SU-DHL-6 (cell line): ENCODE measurements around the gene NSUN7.

Experiments
- H2AFZ ChIP-seq: fragments of 200-600 bp; sonication (generic); 2 replicates; pipeline ENCODE4 v1.6.1; 2014; ENCODE audit warnings: low read depth, mild to moderate bottlenecking, moderate library complexity, mixed read lengths, antibody characterized with exemption, low read length; ENCODE audit not compliant: severe bottlenecking
- H3F3A ChIP-seq: fragments of 200-600 bp; shearing (Covaris generic); 2 replicates; pipeline ENCODE4 v1.6.0; 2016; ENCODE audit warnings: antibody characterized with exemption, mild to moderate bottlenecking; ENCODE audit not compliant: insufficient read depth
- H3K27ac ChIP-seq: fragments of 200-600 bp; sonication (generic); 2 replicates; pipeline ENCODE4 v1.5.1; 2016; ENCODE audit warnings: low read depth, mild to moderate bottlenecking, low read length, moderate library complexity, mixed read lengths
- H3K27me3 ChIP-seq: fragments of 200-600 bp; sonication (generic), shearing (Covaris generic); 2 replicates; pipeline ENCODE4 v1.6.0; 2014; ENCODE audit warnings: mild to moderate bottlenecking, low read length
- H3K36me3 ChIP-seq: fragments of 200-600 bp; sonication (generic); 2 replicates; pipeline ENCODE4 v1.6.1; 2014; ENCODE audit warnings: mild to moderate bottlenecking, low read length, mixed read lengths
- H3K4me2 ChIP-seq: fragments of 300-600, 200-600 bp; shearing (Covaris generic), sonication (generic); 2 replicates; pipeline ENCODE4 v1.6.0; 2014; ENCODE audit warnings: low read length, low read depth, mild to moderate bottlenecking; ENCODE audit not compliant: poor library complexity, severe bottlenecking
- H3K4me3 ChIP-seq: fragments of 200-600 bp; sonication (generic); 2 replicates; pipeline ENCODE4 v1.5.1; 2014; ENCODE audit warnings: antibody characterized with exemption, low read length, mild to moderate bottlenecking, mixed read lengths; ENCODE audit not compliant: insufficient read depth, poor library complexity, severe bottlenecking
- H3K79me2 ChIP-seq: fragments of 200-600 bp; sonication (generic); 2 replicates; pipeline ENCODE4 v1.6.1; 2014; ENCODE audit warnings: mild to moderate bottlenecking, low read length, moderate library complexity; ENCODE audit not compliant: insufficient read depth
- H3K9ac ChIP-seq: fragments of 200-600 bp; sonication (generic); 2 replicates; pipeline ENCODE4 v1.7.0; 2014; ENCODE audit warnings: mild to moderate bottlenecking, low read length
- H3K9me2 ChIP-seq: fragments of 200-600 bp; sonication (generic); replicated peaks from 2 replicates; pipeline ENCODE4 v1.6.1; 2014; ENCODE audit warnings: low read length; ENCODE audit not compliant: insufficient read depth
- H3K9me3 ChIP-seq: fragments of 200-600 bp; sonication (generic); 2 replicates; pipeline ENCODE4 v1.6.1; 2014; ENCODE audit warnings: low read length, mixed read lengths; ENCODE audit not compliant: insufficient read depth
- H4K20me1 ChIP-seq: fragments of 200-600 bp; sonication (generic); 2 replicates; pipeline ENCODE4 v1.6.1; 2014; ENCODE audit warnings: low read depth, mild to moderate bottlenecking, antibody characterized with exemption, low read length, moderate library complexity, mixed read lengths
- CTCF ChIP-seq: fragments of 200-600 bp; sonication (generic); IDR thresholded peaks from one replicate; pipeline ENCODE4 v1.5.1; 2017; ENCODE audit warnings: antibody characterized with exemption, mild to moderate bottlenecking, low read length, moderate library complexity; ENCODE audit not compliant: insufficient read depth, poor library complexity, severe bottlenecking
- EZH2phosphoT487 ChIP-seq: fragments of 200-600 bp; sonication (generic), shearing (Covaris generic); conservative IDR thresholded peaks from 2 replicates; pipeline ENCODE4 v1.6.1; 2018; ENCODE audit warnings: mild to moderate bottlenecking, antibody characterized with exemption, low read length, moderate library complexity, mixed read lengths

The NSUN7 gene

DNA sequence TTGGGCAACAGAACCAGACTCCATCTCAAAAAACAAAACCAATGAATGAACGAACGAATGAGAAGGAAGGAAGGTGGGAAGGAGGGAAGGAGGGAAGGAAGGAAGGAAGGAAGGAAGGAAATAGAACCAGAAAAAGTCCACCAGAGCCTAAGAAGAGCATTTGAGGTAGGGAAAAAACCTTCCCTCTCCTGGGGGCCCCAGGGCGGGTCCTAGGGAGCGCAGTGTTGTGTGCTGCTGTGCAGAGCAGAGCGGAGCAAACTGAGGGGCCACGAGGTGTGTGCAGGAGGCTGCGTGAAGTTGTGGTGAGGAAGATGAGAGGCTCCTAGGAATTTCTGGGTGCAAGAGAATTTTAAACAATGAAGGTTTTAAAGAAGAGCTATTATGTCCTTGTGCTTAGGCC is 16.0 kb upstream of the NSUN7 start:
- Histone ChIP-seq H3K9me3 (no peaks in the 10 kb centered on the region), H3K36me3 (no peaks in the 10 kb centered on the region), H4K20me1 (no peaks in the 10 kb centered on the region), H3K4me2 (no peak overlapping the region), H3K27ac (no peak overlapping the region), H3F3A (no peaks in the 10 kb centered on the region), H3K9me2 (no peaks in the 10 kb centered on the region), H3K79me2 (no peaks in the 10 kb centered on the region), H2AFZ (no peak overlapping the region), H3K4me3 (no peak overlapping the region), H3K27me3 (no peaks in the 10 kb centered on the region), H3K9ac (no peak overlapping the region)
- TF ChIP-seq CTCF (no peak), EZH2phosphoT487 (no peak)

DNA sequence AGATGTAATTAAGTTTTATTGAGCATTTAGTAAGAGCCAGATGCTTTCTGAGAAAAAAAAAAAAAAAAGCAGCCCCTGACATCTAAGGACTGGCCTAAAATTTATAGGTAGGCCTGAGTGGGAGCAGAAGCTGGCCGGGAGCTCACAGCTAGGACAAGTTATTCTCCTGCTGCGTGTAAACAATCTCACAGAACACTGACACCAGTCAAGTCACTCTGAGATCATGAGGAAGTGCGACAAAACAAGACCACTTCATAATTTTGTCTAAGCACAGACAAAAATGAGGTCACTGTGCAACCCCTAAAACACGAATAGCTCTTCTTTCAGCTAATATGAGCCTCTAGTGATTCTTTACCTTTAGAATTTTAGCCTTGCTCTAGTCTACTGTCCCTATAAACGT is 15.3 kb upstream of the NSUN7 start:
- H3K79me2 ChIP-seq = no peaks in the 10 kb centered on the region
- H3K9ac ChIP-seq = no peak overlapping the region
- H3K36me3 ChIP-seq = no peaks in the 10 kb centered on the region
- H2AFZ ChIP-seq = no peak overlapping the region
- H4K20me1 ChIP-seq = no peaks in the 10 kb centered on the region
- H3K9me2 ChIP-seq = no peaks in the 10 kb centered on the region
- H3K9me3 ChIP-seq = no peaks in the 10 kb centered on the region
- H3K4me2 ChIP-seq = no peak overlapping the region
- no peaks in the 10 kb centered on the region for H3F3A ChIP-seq
- H3K4me3 ChIP-seq = no peak overlapping the region
- H3K27me3 ChIP-seq = no peaks in the 10 kb centered on the region
- TF ChIP-seq EZH2phosphoT487 = no peak
- no peak for TF ChIP-seq CTCF
- H3K27ac ChIP-seq = no peak overlapping the region

GRCh38 chr4:40736910-40737309 is 12.8 kb upstream of the NSUN7 start:
- TF ChIP-seq CTCF (peak; percentile 19), EZH2phosphoT487 (no peak)
- Histone ChIP-seq H3K9ac (no peak overlapping the region), H3K4me2 (no peak overlapping the region), H3K27me3 (no peaks in the 10 kb centered on the region), H2AFZ (no peak overlapping the region), H3K9me3 (no peaks in the 10 kb centered on the region), H4K20me1 (no peaks in the 10 kb centered on the region), H3K36me3 (no peaks in the 10 kb centered on the region), H3F3A (no peaks in the 10 kb centered on the region), H3K79me2 (no peaks in the 10 kb centered on the region), H3K27ac (no peak overlapping the region), H3K9me2 (no peaks in the 10 kb centered on the region), H3K4me3 (no peak overlapping the region)

DNA sequence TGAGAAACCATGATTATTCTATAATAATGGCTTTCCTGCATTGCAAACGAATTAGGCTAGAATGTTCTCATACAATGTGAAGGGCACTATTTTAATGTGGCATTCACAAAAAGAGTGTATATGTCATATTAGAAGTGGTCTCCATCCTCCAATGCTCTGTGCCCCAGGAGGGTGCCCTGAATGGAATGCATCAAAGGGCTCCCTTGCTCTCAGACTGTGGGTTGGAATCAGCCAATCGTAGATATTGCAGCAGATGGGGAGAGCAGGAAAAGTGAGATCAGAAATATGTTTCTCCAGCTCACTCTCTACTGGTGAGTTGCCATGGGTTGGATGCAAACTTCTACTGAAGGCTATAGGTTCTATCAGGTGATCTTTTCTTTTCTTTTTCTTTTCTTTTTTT is 11.9 kb upstream of the NSUN7 start:
- H3K79me2 ChIP-seq = no peaks in the 10 kb centered on the region
- no peak overlapping the region for H2AFZ ChIP-seq
- H4K20me1 ChIP-seq = no peaks in the 10 kb centered on the region
- no peaks in the 10 kb centered on the region for H3K27me3 ChIP-seq
- no peaks in the 10 kb centered on the region for H3F3A ChIP-seq
- no peaks in the 10 kb centered on the region for H3K9me2 ChIP-seq
- no peak overlapping the region for H3K4me2 ChIP-seq
- H3K9me3 ChIP-seq = no peaks in the 10 kb centered on the region
- H3K36me3 ChIP-seq = no peaks in the 10 kb centered on the region
- no peak for TF ChIP-seq CTCF
- no peak for TF ChIP-seq EZH2phosphoT487
- H3K27ac ChIP-seq = no peak overlapping the region
- no peak overlapping the region for H3K9ac ChIP-seq
- no peak overlapping the region for H3K4me3 ChIP-seq
